ENCODE results near the gene GALNTL6. TPM values are rescaled to one million over a fixed set of nuclear protein-coding genes. Genes with fewer than 3 reads are reported as not detected.

Gene GALNTL6
- total RNA-seq, 4 donors from 2014 or later, result 0.26 to 4.0 (median 1.5) TPM; not detected in 1

DNA sequence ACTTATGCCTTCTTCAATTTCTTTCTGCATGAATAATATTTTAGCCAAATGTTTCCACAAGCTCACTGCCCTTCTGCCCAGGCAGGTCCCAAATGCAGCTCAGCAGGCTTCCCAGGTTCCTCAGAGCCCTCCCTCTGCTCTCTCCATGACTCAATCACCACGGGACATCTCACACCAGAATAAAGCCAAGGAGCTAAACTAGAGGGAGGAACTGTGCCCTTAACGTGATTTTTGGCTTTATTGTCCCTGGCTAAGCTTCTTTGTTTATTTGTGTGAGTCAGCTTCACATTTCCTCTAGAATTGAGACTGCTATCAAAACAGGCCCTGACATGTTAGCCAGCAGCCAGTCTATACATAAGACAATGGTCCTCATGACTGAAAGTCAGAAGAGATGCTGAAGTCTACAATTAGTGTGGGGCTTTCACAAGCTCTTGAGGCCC is 1169.0 kb downstream of the GALNTL6 start:
- H3K9me3 ChIP-seq, result no peaks in the 10 kb centered on the region
- no peak overlapping the region for H3K27ac ChIP-seq
- no peaks in the 10 kb centered on the region for H3K36me3 ChIP-seq
- no peaks in the 10 kb centered on the region for H3K27me3 ChIP-seq
- 19% methylated on average over 2 of the region's 2 CpGs for WGBS
- DNase-seq (ENCODE audit: low spot score in 2 of 2), result no peak
- no peak overlapping the region for H3K4me3 ChIP-seq
- TF ChIP-seq POLR2A (IDR thresholded peaks at IDR 0.05) (no peak), EP300 (IDR thresholded peaks at IDR 0.05) (no peak), POLR2AphosphoS5 (IDR thresholded peaks at IDR 0.05) (no peak)
- TF ChIP-seq, protein P1, sequence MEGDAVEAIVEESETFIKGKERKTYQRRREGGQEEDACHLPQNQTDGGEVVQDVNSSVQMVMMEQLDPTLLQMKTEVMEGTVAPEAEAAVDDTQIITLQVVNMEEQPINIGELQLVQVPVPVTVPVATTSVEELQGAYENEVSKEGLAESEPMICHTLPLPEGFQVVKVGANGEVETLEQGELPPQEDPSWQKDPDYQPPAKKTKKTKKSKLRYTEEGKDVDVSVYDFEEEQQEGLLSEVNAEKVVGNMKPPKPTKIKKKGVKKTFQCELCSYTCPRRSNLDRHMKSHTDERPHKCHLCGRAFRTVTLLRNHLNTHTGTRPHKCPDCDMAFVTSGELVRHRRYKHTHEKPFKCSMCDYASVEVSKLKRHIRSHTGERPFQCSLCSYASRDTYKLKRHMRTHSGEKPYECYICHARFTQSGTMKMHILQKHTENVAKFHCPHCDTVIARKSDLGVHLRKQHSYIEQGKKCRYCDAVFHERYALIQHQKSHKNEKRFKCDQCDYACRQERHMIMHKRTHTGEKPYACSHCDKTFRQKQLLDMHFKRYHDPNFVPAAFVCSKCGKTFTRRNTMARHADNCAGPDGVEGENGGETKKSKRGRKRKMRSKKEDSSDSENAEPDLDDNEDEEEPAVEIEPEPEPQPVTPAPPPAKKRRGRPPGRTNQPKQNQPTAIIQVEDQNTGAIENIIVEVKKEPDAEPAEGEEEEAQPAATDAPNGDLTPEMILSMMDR (IDR thresholded peaks at IDR 0.05), result no peak
- H3K4me1 ChIP-seq, result peaks cover 4% of the 10 kb centered on the region

GRCh38 chr4:172983014-172983413 is 1169.8 kb downstream of the GALNTL6 start:
- 71% methylated on average over 3 of the region's 3 CpGs for WGBS
- no peak for TF ChIP-seq POLR2A (IDR thresholded peaks at IDR 0.05)
- TF ChIP-seq, protein P1 (IDR thresholded peaks at IDR 0.05), result no peak
- no peak for TF ChIP-seq EP300 (IDR thresholded peaks at IDR 0.05)
- TF ChIP-seq POLR2AphosphoS5 (IDR thresholded peaks at IDR 0.05), result no peak
- no peak overlapping the region for H3K27ac ChIP-seq
- H3K4me1 ChIP-seq, result peaks cover 4% of the 10 kb centered on the region
- no peaks in the 10 kb centered on the region for H3K9me3 ChIP-seq
- no peaks in the 10 kb centered on the region for H3K36me3 ChIP-seq
- no peak overlapping the region for H3K4me3 ChIP-seq
- DNase-seq (ENCODE audit: low spot score in 2 of 2), result no peak
- no peaks in the 10 kb centered on the region for H3K27me3 ChIP-seq

- DNase-seq (ENCODE audit: low spot score in 2 of 2), result no peak
- peaks cover 4% of the 10 kb centered on the region for H3K4me1 ChIP-seq
- no peaks in the 10 kb centered on the region for H3K36me3 ChIP-seq
- no peak overlapping the region for H3K4me3 ChIP-seq
- TF ChIP-seq, protein P1 (IDR thresholded peaks at IDR 0.05), result no peak
- TF ChIP-seq EP300 (IDR thresholded peaks at IDR 0.05) (no peak), POLR2AphosphoS5 (IDR thresholded peaks at IDR 0.05) (no peak), POLR2A (IDR thresholded peaks at IDR 0.05) (no peak)
- no peak overlapping the region for H3K27ac ChIP-seq
- H3K27me3 ChIP-seq, result no peaks in the 10 kb centered on the region
- H3K9me3 ChIP-seq, result no peaks in the 10 kb centered on the region
- WGBS, result 86% methylated on average over 3 of the region's 3 CpGs
These were observed 1170.4 kb downstream of the GALNTL6 start for GRCh38 chr4:172983631-172984030.

- H3K36me3 ChIP-seq, result no peaks in the 10 kb centered on the region
- DNase-seq (ENCODE audit: low spot score in 2 of 2), result no peak
- no peaks in the 10 kb centered on the region for H3K27me3 ChIP-seq
- H3K9me3 ChIP-seq, result no peaks in the 10 kb centered on the region
- H3K4me3 ChIP-seq, result no peak overlapping the region
- 65% methylated on average over 2 of the region's 2 CpGs for WGBS
- H3K4me1 ChIP-seq, result peaks cover 4% of the 10 kb centered on the region
- TF ChIP-seq EP300 (IDR thresholded peaks at IDR 0.05), result no peak
- H3K27ac ChIP-seq, result no peak overlapping the region
These were observed 1172.3 kb downstream of the GALNTL6 start for GRCh38 chr4:172985552-172985951.

GRCh38 chr4:172986114-172986513 is 1172.9 kb downstream of the GALNTL6 start:
- Histone ChIP-seq H3K4me1 (peaks cover 4% of the 10 kb centered on the region), H3K9me3 (no peaks in the 10 kb centered on the region), H3K27ac (no peak overlapping the region), H3K27me3 (no peaks in the 10 kb centered on the region), H3K36me3 (no peaks in the 10 kb centered on the region), H3K4me3 (no peak overlapping the region)
- DNase-seq (ENCODE audit: low spot score in 2 of 2), result no peak
- no peak for TF ChIP-seq POLR2AphosphoS5 (IDR thresholded peaks at IDR 0.05)
- no peak for TF ChIP-seq POLR2A (IDR thresholded peaks at IDR 0.05)
- no peak for TF ChIP-seq EP300 (IDR thresholded peaks at IDR 0.05)
- TF ChIP-seq, protein P1 (IDR thresholded peaks at IDR 0.05), result no peak
- 84% methylated on average over 1 of the region's 1 CpG for WGBS

Measured in suprapubic skin (tissue), 4 donors.